ENCODE results near the gene CEACAM6. TPM values are rescaled to one million over a fixed set of nuclear protein-coding genes. Genes with fewer than 3 reads are reported as not detected.
A peak's percentile ranks its signal among the peaks of the same experiment; 100 is the strongest.

CEACAM6 gene
- polyA plus RNA-seq, 1 experiment = not detected

- DNase-seq (ENCODE audit: low read depth) = no peak
- ChIA-PET POLR2A (no interaction called here), CTCF (interaction anchor here (0.8 to 2.0 kb wide), 2 partner anchors 19 to 21 kb away, joined by 3 to 7 read pairs; no protein-coding TSS in a partner anchor)
- Histone ChIP-seq H3K4me3 (ENCODE audit: low read depth, low read length) (no peak overlapping the region), H3K36me3 (ENCODE audit: control insufficient read depth, insufficient read depth, low read length) (no peaks in the 10 kb centered on the region), H3K27me3 (ENCODE audit: control insufficient read depth, insufficient read depth, low read length) (no peaks in the 10 kb centered on the region)
- TF ChIP-seq CTCF (IDR thresholded peaks at IDR 0.05; ENCODE audit: insufficient read depth, low read depth, low read length) = no peak
Observed at GRCh38 chr19:41813911-41814310, 58.6 kb downstream of the CEACAM6 start.

GRCh38 chr19:41815301-41815700 is 60.0 kb downstream of the CEACAM6 start:
- Histone ChIP-seq H3K4me3 (ENCODE audit: low read depth, low read length) (no peak overlapping the region), H3K27me3 (ENCODE audit: control insufficient read depth, insufficient read depth, low read length) (no peaks in the 10 kb centered on the region), H3K36me3 (ENCODE audit: control insufficient read depth, insufficient read depth, low read length) (no peaks in the 10 kb centered on the region)
- POLR2A ChIA-PET = no interaction called here
- CTCF ChIA-PET = interaction anchor here (2.0 kb wide), 1 partner anchor 20 kb away, joined by 7 read pairs; no protein-coding TSS in a partner anchor
- DNase-seq (ENCODE audit: low read depth) = no peak
- no peak for TF ChIP-seq CTCF (IDR thresholded peaks at IDR 0.05; ENCODE audit: insufficient read depth, low read depth, low read length)

- no peak overlapping the region for H3K4me3 ChIP-seq (ENCODE audit: low read depth, low read length)
- H3K36me3 ChIP-seq (ENCODE audit: control insufficient read depth, insufficient read depth, low read length) = no peaks in the 10 kb centered on the region
- ChIA-PET POLR2A (no interaction called here), CTCF (interaction anchor here (0.6 to 0.7 kb wide), 2 partner anchors 16 to 21 kb away, joined by 3 read pairs; partner anchors contain the start of gene CEACAM3)
- no peak for DNase-seq (ENCODE audit: low read depth)
- TF ChIP-seq CTCF (IDR thresholded peaks at IDR 0.05; ENCODE audit: insufficient read depth, low read depth, low read length) = no peak
- H3K27me3 ChIP-seq (ENCODE audit: control insufficient read depth, insufficient read depth, low read length) = no peaks in the 10 kb centered on the region
Observed at GRCh38 chr19:41816761-41817160, 61.4 kb downstream of the CEACAM6 start.

GRCh38 chr19:41821003-41821735 is 65.8 kb downstream of the CEACAM6 start:
- peak; percentile 49 for TF ChIP-seq CTCF (IDR thresholded peaks at IDR 0.05; ENCODE audit: insufficient read depth, low read depth, low read length)
- H3K36me3 ChIP-seq (ENCODE audit: control insufficient read depth, insufficient read depth, low read length) = no peaks in the 10 kb centered on the region
- CTCF ChIA-PET = interaction anchor here (0.8 to 1.8 kb wide), 7 partner anchors 10 to 68 kb away, joined by 3 to 8 read pairs (median 4); partner anchors contain the start of gene CEACAM3
- H3K4me3 ChIP-seq (ENCODE audit: low read depth, low read length) = no peak overlapping the region
- no peak for DNase-seq (ENCODE audit: low read depth)
- no peaks in the 10 kb centered on the region for H3K27me3 ChIP-seq (ENCODE audit: control insufficient read depth, insufficient read depth, low read length)
- POLR2A ChIA-PET = no interaction called here

Other genes with a start within 250 kb of the CEACAM6 start
- not detected in 2 replicates for gene CEACAM21, start 179.4 kb upstream of the CEACAM6 start, polyA plus RNA-seq (2011; rRNA removed)
- gene CEACAM4, start 128.5 kb upstream of the CEACAM6 start, polyA plus RNA-seq (2011; rRNA removed) = not detected in 2 replicates
- gene CEACAM7, start 67.3 kb upstream of the CEACAM6 start, polyA plus RNA-seq (2011; rRNA removed) = not detected in 2 replicates
- gene CEACAM5, start 46.9 kb upstream of the CEACAM6 start, polyA plus RNA-seq (2011; rRNA removed) = not detected in 2 replicates
- not detected in 2 replicates for gene CEACAM3, start 41.1 kb downstream of the CEACAM6 start, polyA plus RNA-seq (2011; rRNA removed)
- gene LYPD4, start 89.2 kb downstream of the CEACAM6 start, polyA plus RNA-seq (2011; rRNA removed) = not detected in 2 replicates
- not detected in 2 replicates for gene DMRTC2, start 89.5 kb downstream of the CEACAM6 start, polyA plus RNA-seq (2011; rRNA removed)
- 1,209 and 1,864 TPM in 2 replicates for gene RPS19, start 104.7 kb downstream of the CEACAM6 start, polyA plus RNA-seq (2011; rRNA removed)
- gene CD79A, start 121.7 kb downstream of the CEACAM6 start, polyA plus RNA-seq (2011; rRNA removed) = 0.17 and 0.37 TPM in 2 replicates
- gene ARHGEF1, start 127.7 kb downstream of the CEACAM6 start, polyA plus RNA-seq (2011; rRNA removed) = 24.4 and 41.0 TPM in 2 replicates
- 0.04 TPM in 2 replicates for gene ERFL, start 172.9 kb downstream of the CEACAM6 start, polyA plus RNA-seq (2011; rRNA removed)
- gene RABAC1, start 203.8 kb downstream of the CEACAM6 start, polyA plus RNA-seq (2011; rRNA removed) = 302 and 361 TPM in 2 replicates
- 0.11 and 0.32 TPM in 2 replicates for gene ATP1A3, start 238.7 kb downstream of the CEACAM6 start, polyA plus RNA-seq (2011; rRNA removed)